Coronary artery (tissue), 2 donors: ENCODE results near the gene VPS13D.

ENCODE experiments used
- DNase-seq: peaks from one replicate; pipeline ENCODE4 v3.0.0-alpha.2; 2017; ENCODE audit warnings: low spot score
- H3K27ac ChIP-seq, 2 donors: fragments of 200-600 bp; sonication (generic); one replicate each; pipeline ENCODE4 v1.5.1; 2016 to 2019
- H3K4me3 ChIP-seq: fragments of 200-600 bp; sonication (generic); 2 replicates; pipeline ENCODE4 v1.5.1; 2016; ENCODE audit warnings: mild to moderate bottlenecking, moderate library complexity
- CTCF ChIP-seq: fragments of 200-600 bp; sonication (generic); IDR thresholded peaks from one replicate; pipeline ENCODE4 v1.5.1; 2019; ENCODE audit warnings: antibody characterized with exemption

The VPS13D gene

GRCh38 chr1:12458571-12458970 is 228.7 kb downstream of the VPS13D start:
- no peak overlapping the region for H3K4me3 ChIP-seq
- H3K27ac ChIP-seq = peak overlapping the region; percentile 74 to 94
- TF ChIP-seq CTCF = no peak
- DNase-seq = no peak

- no peak for DNase-seq
- Histone ChIP-seq H3K27ac (peak overlapping the region; percentile 44 to 89), H3K4me3 (no peak overlapping the region)
- TF ChIP-seq CTCF = no peak
Observed at GRCh38 chr1:12460121-12460520, 230.3 kb downstream of the VPS13D start.

- Histone ChIP-seq H3K4me3 (peak overlapping the region; percentile 17), H3K27ac (peak overlapping the region; percentile 85 to 89)
- no peak for TF ChIP-seq CTCF
- no peak for DNase-seq
Observed at GRCh38 chr1:12460911-12461621, 231.2 kb downstream of the VPS13D start.

DNA sequence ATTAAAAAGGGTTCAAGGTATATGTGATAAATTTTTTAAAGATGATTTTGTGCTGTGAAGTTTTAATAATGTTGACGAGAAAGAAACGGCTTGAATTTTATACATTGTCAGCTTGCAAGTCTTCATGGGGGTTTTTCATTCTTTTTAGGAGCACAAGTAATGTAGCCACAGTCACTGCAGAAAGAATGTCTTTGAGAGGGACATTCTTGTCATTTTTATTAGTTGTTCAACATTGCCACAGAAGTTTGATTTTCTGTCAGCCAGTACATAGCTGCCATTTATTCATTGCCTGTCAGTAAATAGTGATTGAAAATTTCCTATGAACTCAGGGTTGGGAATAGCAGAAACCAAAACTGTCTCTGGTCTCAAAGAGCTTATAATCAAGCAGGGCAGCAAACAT is 231.9 kb downstream of the VPS13D start:
- DNase-seq = no peak
- no peak for TF ChIP-seq CTCF
- H3K27ac ChIP-seq = peak overlapping the region; percentile 85 to 89
- no peak overlapping the region for H3K4me3 ChIP-seq

- H3K27ac ChIP-seq = peak overlapping the region; percentile 85 to 89
- H3K4me3 ChIP-seq = no peak overlapping the region
- no peak for DNase-seq
- TF ChIP-seq CTCF = no peak
Observed at GRCh38 chr1:12462586-12462985, 232.8 kb downstream of the VPS13D start.

GRCh38 chr1:12464045-12464461 is 234.2 kb downstream of the VPS13D start:
- no peak for DNase-seq
- H3K27ac ChIP-seq = peak overlapping the region; percentile 83 to 89
- TF ChIP-seq CTCF = no peak
- H3K4me3 ChIP-seq = no peak overlapping the region

DNA sequence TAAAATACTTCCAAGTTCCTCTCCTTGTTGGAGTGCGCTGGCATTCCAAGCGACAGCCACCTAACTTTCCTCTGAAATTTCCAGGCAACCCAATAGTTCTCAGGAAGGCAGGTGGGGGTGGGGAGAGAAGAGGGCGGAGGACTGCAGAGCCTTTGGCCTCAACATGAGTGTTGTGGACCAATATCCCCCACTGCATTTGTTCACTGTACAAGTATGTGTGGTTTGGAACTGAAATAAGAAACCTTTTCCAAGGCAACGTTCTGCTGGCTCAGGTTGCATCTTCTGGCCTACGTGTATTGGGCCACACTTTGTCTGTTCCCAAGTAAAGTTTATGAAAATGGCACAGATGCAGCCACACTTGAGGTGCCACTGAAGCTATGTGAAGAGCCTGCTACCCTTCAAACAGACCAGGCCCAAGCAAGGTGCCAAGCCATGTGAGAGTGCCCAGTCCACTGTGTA is 234.8 kb downstream of the VPS13D start:
- H3K4me3 ChIP-seq = no peak overlapping the region
- H3K27ac ChIP-seq = peak overlapping the region; percentile 83 to 89
- TF ChIP-seq CTCF = no peak
- peak; percentile 84 for DNase-seq
